Activated T-cell treated with anti-CD3 and anti-CD28 coated beads, Interleukin-2, amount 50 U/mL, for 4 hours (primary cell): ENCODE measurements around the gene ZNF547. TPM values are rescaled to one million over a fixed set of nuclear protein-coding genes. Genes with fewer than 3 reads are reported as not detected.

Experiments
- ATAC-seq, 2 donors: fragments of 200-7000 bp; cut with Tn5 transposase; one replicate each; pipeline ENCODE4 v1.10.0; 2021
- DNase-seq: peaks from one replicate; pipeline ENCODE4 v3.0.0-alpha.2; 2020
- H3K27me3 Mint-ChIP-seq: one replicate; pipeline ENCODE4 v1.8.0; 2021; ENCODE audit warnings: low read depth, mixed read lengths
- H3K36me3 Mint-ChIP-seq: one replicate; pipeline ENCODE4 v1.8.0; 2022; ENCODE audit warnings: mixed read lengths; ENCODE audit not compliant: insufficient read depth
- H3K4me1 Mint-ChIP-seq: one replicate; pipeline ENCODE4 v1.8.0; 2021; ENCODE audit warnings: low read depth, mixed read lengths
- H3K4me3 Mint-ChIP-seq: one replicate; pipeline ENCODE4 v1.8.0; 2021; ENCODE audit warnings: mild to moderate bottlenecking, moderate library complexity, mixed read lengths
- H3K9me3 Mint-ChIP-seq: one replicate; pipeline ENCODE4 v1.8.0; 2021; ENCODE audit warnings: mixed read lengths
- total RNA-seq, 3 donors: library from RNA; stranded (reverse); gene quantifications; one replicate each; pipeline ENCODE4 v1.2.1, GENCODE V29; 2021

ZNF547 gene
- total RNA-seq, 3 donors from 2014 or later = 0.63 to 0.76 (median 0.71) TPM

DNA sequence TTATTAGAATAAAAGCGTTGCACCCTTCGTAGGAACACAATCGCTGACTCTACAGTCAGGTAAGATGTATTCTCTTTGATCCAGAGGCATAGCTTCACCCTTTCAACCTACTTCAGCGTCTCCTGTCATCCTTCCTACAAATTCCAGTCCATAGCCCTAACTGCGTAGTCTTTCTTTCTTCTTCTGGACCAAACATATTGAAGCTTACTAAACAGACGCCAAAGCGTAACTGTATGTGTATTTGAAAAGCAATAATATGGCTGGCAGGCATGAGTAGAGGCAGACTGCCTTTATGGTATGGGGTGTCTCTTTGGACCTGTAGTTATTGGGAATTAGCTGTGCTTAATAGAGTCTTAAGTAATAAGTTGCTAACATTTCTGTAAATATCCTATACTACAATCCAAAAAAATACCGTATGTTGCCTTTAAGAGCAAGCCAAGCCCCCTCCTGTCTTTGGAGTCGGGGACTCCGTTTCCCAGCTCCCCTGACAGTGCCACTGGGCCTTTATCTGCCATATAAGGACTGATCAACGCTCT lies 25.9 kb downstream of the ZNF547 start:
- Mint-ChIP-seq H3K4me3 (peak overlapping the region; percentile 95), H3K4me1 (peaks cover 27% of the 10 kb centered on the region), H3K27me3 (no peaks in the 10 kb centered on the region), H3K9me3 (peaks cover 15% of the 10 kb centered on the region), H3K36me3 (peaks cover 28% of the 10 kb centered on the region)
- DNase-seq = no peak
- no peak for ATAC-seq

DNA sequence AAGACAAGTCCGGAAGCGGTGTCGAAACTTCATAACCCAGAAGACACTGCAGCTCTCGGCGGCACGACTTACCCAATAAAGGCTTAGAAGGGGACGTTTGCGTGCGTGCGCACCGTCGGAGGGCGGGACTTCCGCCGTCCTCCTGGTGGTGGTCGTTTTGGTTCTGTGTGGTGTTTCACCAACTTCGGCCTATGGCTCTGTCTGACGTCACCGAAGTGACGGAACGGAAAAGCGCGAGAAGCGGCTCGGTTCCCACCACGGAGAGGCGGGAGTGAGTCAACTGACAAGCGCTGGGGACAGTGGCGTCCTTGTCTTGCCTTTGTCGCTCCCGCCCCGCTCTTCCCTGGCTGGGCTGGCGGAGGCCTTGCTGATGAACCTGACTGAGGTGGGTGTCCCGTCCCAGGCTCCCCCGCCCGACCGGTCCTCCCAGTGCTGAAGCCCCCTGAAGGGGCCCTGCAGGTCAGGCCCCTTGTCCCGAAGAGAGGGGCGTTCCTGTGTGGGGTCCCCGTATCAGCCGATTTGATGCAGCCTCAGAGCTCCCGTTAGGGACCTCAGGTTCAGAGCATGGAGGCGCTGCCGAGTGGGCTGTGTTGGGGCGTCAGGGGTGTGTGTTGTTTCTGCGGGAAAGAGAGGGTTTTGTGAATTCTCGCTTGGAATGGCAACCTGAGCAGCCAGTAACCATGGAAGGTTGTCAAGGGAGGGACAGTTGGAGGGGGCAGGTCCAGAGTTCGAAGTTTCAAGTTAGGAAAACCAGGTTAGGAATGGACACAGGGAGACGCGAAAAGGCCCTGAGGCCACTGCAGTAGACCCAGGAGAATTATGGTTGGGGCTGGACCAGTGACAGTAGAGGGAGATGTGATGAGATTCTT lies 26.6 kb downstream of the ZNF547 start, which contains the start of gene ZNF548:
ZNF548 (plus strand) TSS at position 125 of the 869 bp plus-strand sequence; CDS start at position 371, 246 bp downstream.
- Mint-ChIP-seq H3K4me3 (peak within 1 kb of the TSS; percentile 95), H3K4me1 (peaks cover 27% of the 10 kb centered on the region), H3K27me3 (no peaks in the 10 kb centered on the region), H3K36me3 (peaks cover 35% of the 10 kb centered on the region), H3K9me3 (peaks cover 19% of the 10 kb centered on the region)
- ATAC-seq = peak; percentile 99
- DNase-seq = peak; percentile 96

DNA sequence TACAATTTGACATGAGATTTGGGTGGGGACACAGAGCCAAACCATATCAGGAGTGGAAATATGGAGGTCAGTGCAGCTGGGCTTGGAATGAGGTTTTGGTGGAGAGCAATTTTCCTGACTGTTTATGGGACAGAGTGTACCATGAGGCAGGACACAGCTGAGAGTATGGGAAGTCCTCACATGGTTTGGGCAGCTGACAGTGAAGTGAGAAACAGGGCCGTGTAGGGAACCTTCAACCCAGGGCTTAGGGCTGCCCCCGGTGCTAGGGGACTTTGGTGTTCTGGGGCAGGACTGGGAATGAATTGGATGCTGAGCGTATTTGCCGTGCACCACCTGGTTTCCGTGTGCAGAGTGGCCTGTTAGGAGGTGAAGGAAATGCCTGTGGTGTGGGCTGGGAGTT lies 32.4 kb downstream of the ZNF547 start:
- H3K27me3 Mint-ChIP-seq = no peaks in the 10 kb centered on the region
- H3K9me3 Mint-ChIP-seq = peaks cover 51% of the 10 kb centered on the region
- H3K4me3 Mint-ChIP-seq = no peak overlapping the region
- DNase-seq (no peak), ATAC-seq (no peak)
- H3K36me3 Mint-ChIP-seq = peaks cover 84% of the 10 kb centered on the region
- peaks cover 15% of the 10 kb centered on the region for H3K4me1 Mint-ChIP-seq

DNA sequence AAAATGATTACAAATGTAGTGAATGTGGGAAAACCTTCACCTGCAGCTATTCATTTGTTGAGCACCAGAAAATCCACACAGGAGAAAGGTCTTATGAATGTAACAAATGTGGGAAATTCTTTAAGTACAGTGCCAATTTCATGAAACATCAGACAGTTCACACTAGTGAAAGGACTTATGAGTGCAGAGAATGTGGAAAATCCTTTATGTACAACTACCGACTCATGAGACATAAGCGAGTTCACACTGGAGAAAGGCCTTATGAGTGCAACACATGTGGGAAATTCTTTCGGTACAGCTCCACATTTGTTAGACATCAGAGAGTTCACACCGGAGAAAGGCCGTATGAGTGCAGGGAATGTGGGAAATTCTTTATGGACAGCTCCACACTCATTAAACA lies 35.5 kb downstream of the ZNF547 start:
- ATAC-seq = no peak
- no peaks in the 10 kb centered on the region for H3K27me3 Mint-ChIP-seq
- DNase-seq = no peak
- H3K4me1 Mint-ChIP-seq = no peaks in the 10 kb centered on the region
- peaks cover 73% of the 10 kb centered on the region for H3K36me3 Mint-ChIP-seq
- no peak overlapping the region for H3K4me3 Mint-ChIP-seq
- H3K9me3 Mint-ChIP-seq = peaks cover 53% of the 10 kb centered on the region

DNA sequence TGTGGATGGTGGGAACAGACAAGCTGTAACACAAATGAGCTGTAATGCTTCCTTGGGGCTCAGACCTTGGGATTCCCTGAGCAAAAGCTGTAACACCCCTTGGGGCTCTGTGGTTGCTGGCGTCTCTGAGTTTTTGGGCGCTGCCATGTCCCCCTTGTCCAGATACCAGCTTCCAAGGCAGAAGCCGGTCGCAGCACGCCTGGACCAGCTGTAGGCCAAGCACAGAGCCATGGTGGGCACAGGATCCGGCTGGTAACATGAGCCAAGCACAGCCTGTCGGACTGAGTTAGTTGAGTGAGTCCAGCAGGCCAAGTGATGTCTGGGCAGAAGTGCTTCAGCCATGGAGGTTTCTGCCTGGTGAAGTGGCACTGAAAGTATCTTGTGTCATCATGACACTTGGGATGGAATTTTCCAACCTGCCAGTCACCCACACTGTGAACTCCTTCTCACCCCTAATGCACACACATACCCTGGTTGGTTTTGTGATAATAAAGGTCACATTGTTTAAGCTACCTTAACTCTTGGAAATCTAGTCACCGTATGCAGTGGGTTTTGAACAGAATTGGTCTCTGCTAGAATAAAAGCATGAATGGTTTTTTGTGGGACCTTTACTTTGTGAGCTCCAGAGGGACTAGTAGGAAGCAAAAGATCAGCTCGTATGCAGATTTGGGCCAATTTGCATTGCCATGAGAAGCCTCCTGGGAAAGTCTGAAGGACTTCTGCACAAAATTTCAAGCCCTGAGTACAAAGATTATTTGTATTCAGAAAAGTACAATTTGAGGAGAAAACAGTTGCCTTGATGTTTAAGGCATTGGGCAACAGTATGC lies 40.6 kb downstream of the ZNF547 start:
- Mint-ChIP-seq H3K4me1 (peaks cover 4% of the 10 kb centered on the region), H3K36me3 (peaks cover 22% of the 10 kb centered on the region), H3K27me3 (no peaks in the 10 kb centered on the region), H3K4me3 (no peak overlapping the region), H3K9me3 (peaks cover 15% of the 10 kb centered on the region)
- no peak for ATAC-seq
- no peak for DNase-seq

DNA sequence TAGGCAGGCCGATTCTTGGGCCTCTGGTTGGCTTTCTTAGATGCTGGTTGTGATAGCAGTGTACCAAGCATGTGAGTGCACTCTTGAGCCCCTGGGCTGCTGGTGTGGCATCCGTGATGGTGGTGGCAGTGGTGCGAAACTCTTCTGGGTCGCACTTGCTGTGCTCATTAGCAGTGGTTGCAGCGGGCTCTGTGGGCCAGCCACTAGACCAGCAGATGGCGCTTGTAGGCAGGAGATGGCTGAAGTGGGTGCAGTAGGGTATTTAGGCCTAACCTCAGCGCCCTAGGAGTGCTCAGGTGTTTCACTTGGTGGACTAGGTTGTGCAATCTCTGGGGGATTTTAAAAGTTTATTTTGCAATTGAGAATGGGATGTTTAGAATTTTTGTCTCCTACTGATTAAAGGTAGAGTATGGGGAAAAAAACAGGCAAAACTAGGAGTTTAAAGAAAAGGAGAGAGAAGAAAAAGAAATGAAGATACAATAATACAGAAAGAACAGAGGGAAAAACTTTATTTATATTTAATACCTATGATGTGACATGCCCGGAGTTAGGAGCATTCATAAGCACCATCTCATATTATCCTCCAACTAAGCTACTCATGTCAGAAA lies 43.3 kb downstream of the ZNF547 start:
- peaks cover 14% of the 10 kb centered on the region for H3K4me1 Mint-ChIP-seq
- no peaks in the 10 kb centered on the region for H3K27me3 Mint-ChIP-seq
- H3K9me3 Mint-ChIP-seq = no peaks in the 10 kb centered on the region
- DNase-seq = peak; percentile 67
- peaks cover 3% of the 10 kb centered on the region for H3K36me3 Mint-ChIP-seq
- peak; percentile 32 to 35 for ATAC-seq
- no peak overlapping the region for H3K4me3 Mint-ChIP-seq

DNA sequence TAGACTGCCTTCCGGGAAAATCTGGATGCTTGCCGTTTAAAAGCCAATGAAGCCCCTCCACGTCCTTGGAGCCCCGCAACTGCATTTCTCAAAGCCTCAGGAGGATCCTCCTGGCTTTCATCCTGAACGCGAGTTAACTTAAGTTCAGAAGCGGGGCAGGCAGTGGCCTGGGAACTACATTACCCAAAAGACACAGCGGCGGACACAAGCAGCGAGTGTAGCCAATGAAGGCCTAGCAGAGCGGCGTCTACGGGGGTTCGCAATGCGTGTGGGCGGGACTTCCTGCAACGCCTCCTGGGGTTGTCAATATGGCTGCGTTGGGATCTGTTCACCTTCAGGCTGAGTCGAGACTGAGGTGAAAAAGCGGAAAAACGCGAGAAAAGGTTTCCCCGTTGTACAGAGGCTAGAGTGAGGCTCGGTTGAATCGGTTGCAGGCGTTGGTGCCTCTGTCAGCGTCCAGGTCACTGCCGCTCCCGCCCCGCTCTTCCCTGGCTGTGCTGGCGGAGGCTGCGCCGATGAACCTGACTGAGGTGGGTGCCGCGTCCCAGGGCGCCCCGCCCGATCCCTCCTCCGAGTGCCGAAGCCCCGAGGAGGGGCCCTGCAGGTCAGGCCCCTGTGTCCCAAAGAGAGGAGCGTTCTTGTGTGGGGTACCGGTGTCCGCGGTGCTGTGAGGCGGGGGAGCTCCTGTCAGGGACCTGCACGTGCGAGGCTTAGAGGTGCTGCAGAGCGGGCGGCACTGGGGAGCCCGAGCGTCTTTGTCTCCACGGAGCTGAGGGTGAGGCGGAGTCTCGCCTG lies 47.7 kb downstream of the ZNF547 start, which contains the start of gene ZNF17:
ZNF17 (plus strand) TSS at position 285 of the 795 bp plus-strand sequence. CDS start 2,455 bp downstream, outside the sequence.
- peaks cover 21% of the 10 kb centered on the region for H3K36me3 Mint-ChIP-seq
- no peaks in the 10 kb centered on the region for H3K27me3 Mint-ChIP-seq
- DNase-seq = peak; percentile 87
- peaks cover 30% of the 10 kb centered on the region for H3K4me1 Mint-ChIP-seq
- peaks cover 15% of the 10 kb centered on the region for H3K9me3 Mint-ChIP-seq
- peak within 1 kb of the TSS; percentile 95 for H3K4me3 Mint-ChIP-seq
- peak; percentile 100 for ATAC-seq

DNA sequence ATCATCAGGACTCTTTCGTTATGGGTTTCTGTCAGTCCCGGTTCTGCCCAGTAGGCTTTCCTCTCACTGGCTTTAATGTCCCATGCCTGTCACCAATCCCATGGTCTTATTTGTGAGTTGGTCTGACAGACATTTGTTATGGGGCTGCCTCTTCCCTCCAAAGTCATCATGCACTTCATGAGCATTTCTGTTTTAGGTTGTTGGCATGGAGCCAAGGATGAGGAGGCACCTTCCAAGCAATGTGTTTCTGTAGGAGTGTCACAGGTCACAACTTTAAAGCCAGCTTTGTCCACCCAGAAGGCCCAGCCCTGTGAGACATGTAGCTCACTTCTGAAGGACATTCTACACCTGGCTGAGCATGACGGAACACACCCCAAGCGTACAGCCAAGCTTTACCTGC lies 56.1 kb downstream of the ZNF547 start:
- peaks cover 7% of the 10 kb centered on the region for H3K4me1 Mint-ChIP-seq
- H3K27me3 Mint-ChIP-seq = no peaks in the 10 kb centered on the region
- DNase-seq = no peak
- no peak for ATAC-seq
- H3K36me3 Mint-ChIP-seq = peaks cover 65% of the 10 kb centered on the region
- peaks cover 47% of the 10 kb centered on the region for H3K9me3 Mint-ChIP-seq
- no peak overlapping the region for H3K4me3 Mint-ChIP-seq

DNA sequence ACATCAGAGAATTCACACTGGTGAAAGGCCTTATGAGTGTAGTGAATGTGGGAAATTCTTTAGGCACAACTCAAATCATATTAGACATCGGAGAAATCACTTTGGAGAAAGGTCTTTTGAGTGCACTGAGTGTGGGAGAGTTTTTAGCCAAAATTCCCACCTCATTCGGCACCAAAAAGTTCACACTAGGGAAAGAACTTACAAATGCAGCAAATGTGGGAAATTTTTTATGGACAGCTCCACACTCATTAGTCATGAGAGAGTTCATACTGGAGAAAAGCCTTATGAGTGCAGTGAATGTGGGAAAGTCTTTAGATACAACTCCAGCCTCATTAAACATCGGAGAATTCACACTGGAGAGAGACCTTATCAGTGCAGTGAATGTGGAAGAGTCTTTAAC lies 57.7 kb downstream of the ZNF547 start:
- ATAC-seq = no peak
- no peak overlapping the region for H3K4me3 Mint-ChIP-seq
- H3K36me3 Mint-ChIP-seq = peaks cover 52% of the 10 kb centered on the region
- H3K4me1 Mint-ChIP-seq = no peaks in the 10 kb centered on the region
- peaks cover 36% of the 10 kb centered on the region for H3K9me3 Mint-ChIP-seq
- DNase-seq = no peak
- no peaks in the 10 kb centered on the region for H3K27me3 Mint-ChIP-seq

Other genes with a start within 250 kb of the ZNF547 start
- gene USP29, start 243.6 kb upstream of the ZNF547 start, total RNA-seq = not detected
- not detected for gene ZIM3, start 218.3 kb upstream of the ZNF547 start, total RNA-seq
- gene DUXA, start 196.1 kb upstream of the ZNF547 start, total RNA-seq = not detected
- gene ZNF264, start 172.1 kb upstream of the ZNF547 start, total RNA-seq = 10 to 100 TPM; 20.2 to 26.9 (median 22.1) TPM
- gene AURKC, start 132.5 kb upstream of the ZNF547 start, total RNA-seq = 1 to 10 TPM in 1 of 3 donors, under 1 TPM in 1, not detected in 1; 0.82 to 1.2 TPM
- gene ZNF805, start 122.9 kb upstream of the ZNF547 start, total RNA-seq = 10 to 100 TPM in 2 of 3 donors, 1 to 10 TPM in 1; 9.6 to 12.3 (median 12.0) TPM
- gene ZNF460, start 83.1 kb upstream of the ZNF547 start, total RNA-seq = 10 to 100 TPM; 30.1 to 52.2 (median 49.2) TPM
- gene ZNF543, start 43.1 kb upstream of the ZNF547 start, total RNA-seq = 1 to 10 TPM; 3.3 to 5.0 (median 3.5) TPM
- gene ZNF304, start 12.3 kb upstream of the ZNF547 start, total RNA-seq = 1 to 10 TPM; 3.3 to 4.5 (median 4.1) TPM
- 1 to 10 TPM; 1.8 to 4.5 (median 3.3) TPM for gene TRAPPC2B, start within 50 bp of the ZNF547 start, total RNA-seq
- 10 to 100 TPM in 1 of 3 donors, 1 to 10 TPM in 2; 6.3 to 10.7 (median 8.7) TPM for gene ZNF548, start 26.3 kb downstream of the ZNF547 start, total RNA-seq
- gene ZNF17, start 47.6 kb downstream of the ZNF547 start, total RNA-seq = 10 to 100 TPM in 2 of 3 donors, 1 to 10 TPM in 1; 8.9 to 11.1 (median 10.8) TPM
- 10 to 100 TPM; 23.2 to 32.8 (median 26.5) TPM for gene ZNF749, start 71.8 kb downstream of the ZNF547 start, total RNA-seq
- under 1 TPM in 1 of 3 donors, not detected in 2; 0.08 TPM for gene VN1R1, start 93.6 kb downstream of the ZNF547 start, total RNA-seq
- 1 to 10 TPM; 3.1 to 3.7 (median 3.2) TPM for gene ZNF772, start 114.0 kb downstream of the ZNF547 start, total RNA-seq
- gene ZNF419, start 124.2 kb downstream of the ZNF547 start, total RNA-seq = 1 to 10 TPM; 3.3 to 4.2 (median 3.9) TPM
- 1 to 10 TPM; 4.5 to 4.6 (median 4.5) TPM for gene ZNF773, start 136.4 kb downstream of the ZNF547 start, total RNA-seq
- gene ZNF549, start 163.8 kb downstream of the ZNF547 start, total RNA-seq = 1 to 10 TPM; 3.2 to 4.1 (median 3.8) TPM
- 10 to 100 TPM in 1 of 3 donors, 1 to 10 TPM in 2; 8.3 to 10.9 (median 8.7) TPM for gene ZNF550, start 196.3 kb downstream of the ZNF547 start, total RNA-seq
- 1 to 10 TPM; 2.8 to 2.9 (median 2.8) TPM for gene ZNF416, start 215.4 kb downstream of the ZNF547 start, total RNA-seq
- 1 to 10 TPM; 3.7 to 5.6 (median 5.1) TPM for gene ZIK1, start 220.6 kb downstream of the ZNF547 start, total RNA-seq
- 1 to 10 TPM; 4.7 to 7.7 (median 4.9) TPM for gene ZNF530, start 236.3 kb downstream of the ZNF547 start, total RNA-seq